GM19324 (cell line): ENCODE measurements around the gene ST3GAL3.

ENCODE experiments used
- ATAC-seq: cut with Tn5 transposase; IDR thresholded peaks from one replicate; pipeline ENCODE4 v1.9.1; 2021; ENCODE audit warnings: mild to moderate bottlenecking, moderate library complexity; ENCODE audit not compliant: unreplicated experiment, low FRiP score

ST3GAL3 gene

GRCh38 chr1:43871181-43871910 lies 164.0 kb downstream of the ST3GAL3 start:
- no peak for ATAC-seq

DNA sequence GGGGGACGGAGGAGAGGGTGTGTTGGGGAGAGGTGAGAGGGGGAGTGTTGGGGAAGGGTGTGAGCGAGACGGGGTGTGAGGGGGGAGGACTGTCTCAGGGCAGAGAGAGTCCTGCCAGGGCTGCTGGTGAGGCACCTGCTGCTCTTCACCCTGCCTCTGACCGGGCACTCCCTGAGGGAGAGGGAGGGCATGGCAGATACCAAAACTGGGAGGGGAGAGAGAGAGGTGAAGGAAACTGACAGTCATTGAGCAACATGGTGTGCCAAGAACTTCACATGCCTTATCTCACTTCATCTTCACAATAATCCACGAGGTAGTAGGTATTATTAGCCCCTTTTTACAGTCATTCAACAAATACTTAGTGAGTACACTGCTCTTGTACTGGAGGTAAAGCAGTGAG lies 164.9 kb downstream of the ST3GAL3 start:
- ATAC-seq: no peak

- no peak for ATAC-seq
Measured at GRCh38 chr1:43873851-43874250, 166.5 kb downstream of the ST3GAL3 start.

DNA sequence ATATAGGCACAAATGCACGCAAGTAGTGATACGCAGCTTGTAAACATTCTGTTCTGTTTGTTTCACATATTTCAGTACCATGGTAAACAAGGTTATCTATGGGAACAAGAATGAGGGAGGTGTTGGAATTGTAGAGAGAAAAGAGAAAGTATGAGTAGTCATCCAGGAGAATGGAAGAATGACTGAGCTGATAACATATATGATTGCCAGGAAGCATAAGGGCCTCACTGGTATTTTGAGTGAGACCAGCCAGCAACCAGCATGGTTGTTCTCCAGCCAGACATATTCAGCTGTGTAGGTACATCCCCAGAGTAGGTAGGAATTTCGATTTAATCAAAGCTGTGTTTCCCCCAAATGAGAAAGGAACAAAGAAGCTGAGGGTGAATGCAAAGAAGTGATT lies 167.4 kb downstream of the ST3GAL3 start:
- ATAC-seq: no peak

DNA sequence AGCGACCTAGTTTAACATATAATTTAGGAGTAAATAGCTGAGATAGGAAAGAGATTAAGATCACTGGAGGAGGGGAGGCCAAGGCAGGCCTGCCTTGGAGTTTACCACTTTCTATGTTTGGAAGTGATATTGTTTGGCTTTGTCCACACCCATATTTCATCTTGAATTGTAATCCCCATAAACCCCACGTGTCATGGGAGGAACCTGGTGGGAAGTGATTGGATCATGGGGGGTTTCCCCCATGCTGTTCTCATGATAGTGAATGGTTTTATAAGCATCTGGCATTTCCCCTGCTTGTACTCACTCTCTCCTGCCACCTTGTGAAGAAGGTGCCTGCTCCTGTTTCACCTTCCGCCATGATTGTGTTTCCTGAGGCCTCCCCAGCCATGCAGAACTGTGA lies 168.0 kb downstream of the ST3GAL3 start:
- ATAC-seq: no peak

GRCh38 chr1:43877101-43877500 lies 169.8 kb downstream of the ST3GAL3 start:
- ATAC-seq: no peak

DNA sequence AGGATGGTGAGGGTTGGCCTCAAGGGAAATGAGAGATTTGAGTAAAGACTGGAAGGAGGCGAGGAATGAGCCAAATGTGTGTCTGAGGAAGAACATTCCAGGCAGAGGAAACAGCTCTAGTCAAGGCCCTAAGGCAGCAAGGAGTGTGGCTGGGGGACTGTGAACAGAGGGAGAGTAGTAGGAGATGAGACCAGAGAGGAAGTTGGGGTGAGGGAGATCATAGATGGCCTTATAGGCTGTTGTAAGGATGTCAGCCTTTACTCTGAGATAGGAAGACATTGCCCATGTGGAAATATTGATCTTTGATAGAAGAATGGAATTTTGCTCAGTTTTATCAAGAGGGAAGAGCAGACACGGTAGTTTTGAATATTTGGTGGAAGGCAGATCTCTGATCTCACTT lies 171.1 kb downstream of the ST3GAL3 start:
- no peak for ATAC-seq

GRCh38 chr1:43878854-43879253 lies 171.5 kb downstream of the ST3GAL3 start:
- no peak for ATAC-seq

DNA sequence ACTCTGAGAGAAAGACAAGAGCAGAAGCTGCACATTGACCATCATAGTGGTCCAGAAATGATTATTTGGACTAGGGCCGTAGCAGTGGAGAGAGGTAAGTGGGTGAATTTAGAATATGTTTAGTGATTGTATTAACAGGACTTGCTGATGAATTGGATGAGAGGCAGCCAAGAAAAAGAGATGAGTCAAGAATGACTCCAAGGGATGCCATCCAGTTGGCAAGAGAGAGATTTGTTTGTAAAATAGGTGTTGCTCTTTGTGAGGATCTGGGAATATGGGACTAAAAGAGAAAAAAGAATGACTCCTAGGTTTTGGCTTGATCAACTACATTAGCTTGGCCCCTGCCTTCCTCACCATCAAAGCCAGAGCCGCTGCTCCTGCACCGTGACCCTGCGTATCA lies 172.1 kb downstream of the ST3GAL3 start:
- ATAC-seq: no peak

- ATAC-seq: no peak
Measured at GRCh38 chr1:43879996-43880395, 172.7 kb downstream of the ST3GAL3 start.

- ATAC-seq: no peak
Measured at GRCh38 chr1:43880604-43881003, 173.3 kb downstream of the ST3GAL3 start.

DNA sequence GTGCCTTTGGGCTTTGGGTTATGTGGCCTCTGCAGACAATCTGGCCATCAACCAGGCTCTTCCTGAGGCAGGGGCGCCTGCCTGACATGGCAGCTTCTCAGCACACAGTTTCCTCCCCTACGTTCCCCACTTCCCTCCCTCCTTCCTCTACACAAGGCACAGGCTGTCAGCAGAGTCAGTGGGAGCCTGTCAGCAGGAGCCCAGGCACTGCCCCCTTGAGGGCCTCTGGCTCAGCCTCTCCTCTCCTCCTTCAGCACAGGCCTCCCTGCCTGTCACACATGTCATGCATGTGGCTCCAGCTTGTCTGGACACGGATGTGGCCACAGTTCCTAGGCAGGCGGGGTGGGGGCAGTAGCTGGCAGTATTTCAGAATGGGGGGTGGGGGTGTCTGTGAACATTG lies 174.1 kb downstream of the ST3GAL3 start:
- no peak for ATAC-seq

DNA sequence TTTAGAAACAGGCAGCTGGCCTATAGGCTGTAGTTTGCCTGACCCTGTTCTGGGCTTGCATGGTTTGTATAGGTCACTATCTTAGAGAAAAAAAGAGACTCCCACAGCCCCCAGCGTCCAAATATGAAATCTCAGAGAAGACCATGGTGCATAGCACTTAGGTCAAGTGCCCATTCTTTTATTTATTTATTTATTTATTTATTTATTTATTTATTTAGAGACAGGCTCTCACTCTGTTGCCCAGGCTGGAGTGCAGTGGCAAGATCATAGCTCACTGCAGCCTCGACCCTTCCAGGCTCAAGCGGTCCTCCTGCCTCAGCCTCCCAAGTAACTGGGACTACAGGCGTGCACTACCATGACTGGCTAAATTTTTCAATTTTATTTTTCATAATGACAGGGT lies 175.4 kb downstream of the ST3GAL3 start:
- no peak for ATAC-seq

GRCh38 chr1:43883321-43883720 lies 176.0 kb downstream of the ST3GAL3 start:
- ATAC-seq: no peak

GRCh38 chr1:43885279-43885801 lies 178.0 kb downstream of the ST3GAL3 start:
- no peak for ATAC-seq

GRCh38 chr1:43887748-43888147 lies 180.4 kb downstream of the ST3GAL3 start:
- no peak for ATAC-seq

GRCh38 chr1:43890815-43891214 lies 183.5 kb downstream of the ST3GAL3 start:
- no peak for ATAC-seq

DNA sequence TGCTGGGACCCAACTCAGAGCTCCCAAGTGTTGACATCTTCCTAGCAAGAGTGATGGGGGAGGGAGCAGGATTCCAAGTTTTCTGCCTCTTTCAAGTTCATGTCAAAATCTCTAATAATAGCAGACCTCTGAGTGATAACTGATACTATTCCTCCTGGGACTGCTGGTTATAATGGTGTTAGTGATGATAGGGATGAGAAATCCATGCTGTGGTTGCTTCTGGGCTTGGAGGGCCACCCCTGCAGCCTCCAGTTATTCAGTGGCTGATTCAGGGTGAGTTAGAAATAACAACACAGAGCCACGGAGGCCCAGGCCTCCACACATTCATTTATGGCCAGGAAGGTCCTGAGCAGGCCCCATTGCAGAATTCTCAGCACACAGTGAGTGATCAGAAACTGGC lies 185.7 kb downstream of the ST3GAL3 start:
- no peak for ATAC-seq

GRCh38 chr1:43898981-43899380 lies 191.6 kb downstream of the ST3GAL3 start:
- no peak for ATAC-seq

GRCh38 chr1:43900386-43900785 lies 193.1 kb downstream of the ST3GAL3 start:
- ATAC-seq: no peak

- no peak for ATAC-seq
Measured at GRCh38 chr1:43901196-43901961, 194.0 kb downstream of the ST3GAL3 start.
